ENCODE data around the gene CX3CR1.
A peak's percentile ranks its signal among the peaks of the same experiment; 100 is the strongest.

Gene CX3CR1

DNA sequence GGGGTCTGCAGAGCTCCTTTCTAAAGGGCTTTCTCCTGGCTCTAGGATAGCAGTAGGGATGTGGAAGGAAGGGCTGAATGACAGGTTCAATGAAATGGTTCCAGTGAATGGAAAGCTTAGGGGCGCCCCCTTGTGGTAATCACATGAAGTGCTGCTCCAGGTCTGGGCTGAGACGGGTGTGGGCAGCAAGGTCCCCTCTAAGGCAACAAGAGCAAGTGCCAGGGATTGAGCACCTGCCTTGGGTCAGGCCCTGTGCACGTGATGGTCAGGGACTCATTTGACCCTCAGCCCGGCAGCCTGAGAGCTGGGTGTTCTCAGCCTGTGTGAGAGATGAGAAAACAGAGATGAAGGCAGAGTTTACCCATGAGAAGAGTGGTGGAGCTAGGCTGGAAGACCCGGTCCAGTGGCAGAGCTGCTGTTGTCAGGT is 12.1 kb upstream of the CX3CR1 start:
- peak; percentile 35 to 66 for DNase-seq

DNA sequence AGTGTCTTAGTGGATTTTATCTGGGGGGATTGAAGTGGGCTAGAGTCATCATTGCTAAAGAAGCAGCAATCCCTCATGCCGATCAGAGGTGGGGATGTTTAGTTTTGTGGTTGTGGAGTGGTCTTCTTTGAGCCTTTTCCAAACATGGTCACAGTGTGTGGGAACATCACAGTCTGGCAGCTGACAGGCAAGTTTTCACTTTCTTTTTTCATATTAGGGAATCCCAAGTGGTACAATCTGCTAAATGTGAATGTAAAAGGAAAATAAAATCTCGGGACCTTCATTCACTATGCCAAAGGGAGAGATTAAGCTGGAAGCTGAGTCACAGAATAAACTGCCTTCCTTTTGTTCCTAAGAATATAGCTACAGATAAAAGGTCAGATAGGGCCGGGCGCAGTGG is 10.4 kb upstream of the CX3CR1 start:
- DNase-seq, result no peak

DNA sequence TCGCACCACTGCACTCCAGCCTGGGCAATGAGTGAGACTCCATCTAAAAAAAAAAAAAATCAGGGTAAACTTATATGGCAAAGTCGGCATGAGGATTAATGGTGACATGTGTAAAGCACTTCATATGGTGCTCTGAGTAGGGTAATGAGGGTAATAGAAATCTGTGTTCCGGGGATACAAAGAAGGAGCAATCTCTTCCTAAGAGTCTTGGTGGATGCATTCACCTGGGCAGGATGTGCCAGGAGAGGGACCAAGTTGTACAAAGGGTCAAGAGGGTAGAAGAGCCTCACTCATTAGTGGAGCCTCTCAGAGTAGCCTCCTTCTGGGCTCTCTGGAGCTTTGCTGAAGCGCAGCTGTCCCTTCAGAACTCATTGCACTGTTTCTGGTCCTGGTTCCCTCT is 9.3 kb upstream of the CX3CR1 start:
- no peak for DNase-seq

DNA sequence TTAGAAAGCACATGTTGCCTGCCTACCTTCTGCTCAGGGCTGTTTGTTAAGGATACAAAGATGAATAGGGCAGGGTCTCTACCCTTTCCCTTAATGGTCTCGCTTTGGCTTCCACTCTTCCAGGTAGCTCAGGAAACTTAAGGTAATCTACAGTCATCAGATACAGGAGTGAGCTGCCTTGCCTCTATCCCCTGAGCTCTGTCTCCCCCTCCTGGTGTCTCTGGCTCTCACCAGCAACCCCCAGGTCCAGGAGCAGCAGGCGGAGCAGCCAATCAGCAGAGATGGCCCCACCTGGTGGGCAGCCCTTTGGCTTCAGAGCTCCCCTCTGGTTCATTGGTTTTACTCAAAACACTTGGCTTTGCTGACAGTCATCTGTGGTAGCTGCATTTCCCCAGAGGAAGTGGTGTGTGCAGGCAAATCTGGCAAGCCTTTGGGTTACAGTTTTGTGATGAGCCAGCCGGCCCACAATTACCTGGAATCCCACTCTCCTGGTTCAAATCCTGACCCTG is 8.5 kb upstream of the CX3CR1 start:
- peak; percentile 78 to 91 for DNase-seq

DNA sequence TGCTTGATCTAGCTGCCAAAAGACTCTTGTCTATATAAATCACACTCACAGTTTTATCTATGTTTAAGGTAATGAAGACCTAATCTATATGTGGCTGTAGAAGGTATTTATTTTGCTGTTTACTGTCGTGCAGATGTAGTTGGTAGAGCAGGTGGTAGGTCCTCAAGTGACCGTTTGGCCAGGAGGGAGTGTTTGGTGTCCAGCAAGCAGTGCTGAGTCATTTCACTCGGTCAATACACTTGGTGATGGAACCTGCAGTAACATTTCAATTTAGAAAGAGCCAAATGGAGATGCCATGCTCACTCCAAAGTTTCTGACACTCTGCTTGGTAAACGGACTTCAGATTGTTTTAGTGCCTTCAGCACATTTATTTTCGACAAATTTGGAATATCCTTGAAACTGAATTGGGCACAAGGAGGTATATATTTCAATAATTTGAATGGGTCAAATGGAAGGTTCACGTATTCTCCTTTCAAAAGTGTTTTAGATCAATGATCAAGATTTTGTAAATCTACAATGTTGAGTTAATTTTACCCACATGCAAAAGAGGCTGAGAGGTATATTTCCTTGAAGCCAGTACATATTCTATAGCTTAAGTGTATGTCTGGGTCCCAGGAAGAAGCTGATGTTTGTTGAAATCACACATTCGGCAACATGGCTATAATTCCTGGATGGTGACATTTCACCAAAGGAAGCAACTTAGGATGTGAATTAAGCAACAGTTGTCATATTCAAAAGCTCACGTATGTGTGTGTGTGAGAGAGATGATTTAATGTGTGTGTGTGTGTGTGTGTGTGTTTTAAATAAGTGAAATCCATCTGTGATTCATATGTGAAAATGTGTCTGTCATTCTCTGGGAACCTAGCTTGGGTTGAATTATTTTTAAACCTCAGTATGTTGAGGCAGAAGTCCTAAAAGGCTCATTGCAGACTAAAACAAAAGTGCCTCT is 7.7 kb upstream of the CX3CR1 start:
- no peak for DNase-seq

GRCh38 chr3:39286771-39287170 is 6.9 kb upstream of the CX3CR1 start:
- DNase-seq, result no peak

- DNase-seq, result no peak
Measured at GRCh38 chr3:39285332-39285731, 5.5 kb upstream of the CX3CR1 start.

DNA sequence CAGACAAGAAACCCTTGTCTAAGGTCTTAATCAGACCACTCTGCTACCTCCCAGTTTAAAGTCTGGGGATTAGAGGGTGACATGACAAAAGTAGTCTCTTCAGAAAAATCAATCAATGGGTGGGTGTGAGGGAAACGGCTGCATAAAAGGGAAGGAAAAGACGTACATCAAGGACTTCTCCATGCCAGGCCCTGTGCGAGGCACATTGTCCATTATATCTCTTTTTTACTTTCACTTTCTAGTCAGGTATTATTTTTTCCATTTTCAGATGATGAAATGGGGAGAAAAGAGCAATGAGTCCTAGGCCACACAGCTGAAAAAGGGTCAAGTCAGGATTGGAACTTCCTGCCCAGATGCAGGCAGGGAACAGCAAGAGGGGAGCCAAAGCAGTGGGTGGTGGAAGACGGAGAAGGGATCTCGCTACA is 4.6 kb upstream of the CX3CR1 start:
- no peak for DNase-seq

- DNase-seq, result no peak
Measured at GRCh38 chr3:39282057-39282456, 2.2 kb upstream of the CX3CR1 start.

- no peak for DNase-seq
Measured at GRCh38 chr3:39281533-39281932, 1.7 kb upstream of the CX3CR1 start.

GRCh38 chr3:39280571-39280970 is 735 bp upstream of the CX3CR1 start:
- no peak for DNase-seq

DNA sequence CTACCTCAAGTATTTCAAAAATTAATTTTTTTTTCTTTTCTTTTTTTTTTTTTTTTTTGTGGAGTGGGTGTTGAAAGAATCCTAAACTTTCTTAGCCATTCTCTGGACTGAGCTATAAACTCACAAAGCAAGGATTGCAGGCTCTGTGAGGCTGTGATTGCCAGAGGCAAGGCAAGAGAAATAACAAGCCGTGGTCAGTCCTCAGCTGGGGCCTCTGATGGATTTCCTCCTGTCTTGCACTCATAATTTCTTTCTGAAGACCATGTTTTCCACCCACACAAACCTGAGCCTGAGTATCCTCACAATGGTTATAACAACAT is 1.3 kb downstream of the CX3CR1 start:
- DNase-seq, result no peak

DNA sequence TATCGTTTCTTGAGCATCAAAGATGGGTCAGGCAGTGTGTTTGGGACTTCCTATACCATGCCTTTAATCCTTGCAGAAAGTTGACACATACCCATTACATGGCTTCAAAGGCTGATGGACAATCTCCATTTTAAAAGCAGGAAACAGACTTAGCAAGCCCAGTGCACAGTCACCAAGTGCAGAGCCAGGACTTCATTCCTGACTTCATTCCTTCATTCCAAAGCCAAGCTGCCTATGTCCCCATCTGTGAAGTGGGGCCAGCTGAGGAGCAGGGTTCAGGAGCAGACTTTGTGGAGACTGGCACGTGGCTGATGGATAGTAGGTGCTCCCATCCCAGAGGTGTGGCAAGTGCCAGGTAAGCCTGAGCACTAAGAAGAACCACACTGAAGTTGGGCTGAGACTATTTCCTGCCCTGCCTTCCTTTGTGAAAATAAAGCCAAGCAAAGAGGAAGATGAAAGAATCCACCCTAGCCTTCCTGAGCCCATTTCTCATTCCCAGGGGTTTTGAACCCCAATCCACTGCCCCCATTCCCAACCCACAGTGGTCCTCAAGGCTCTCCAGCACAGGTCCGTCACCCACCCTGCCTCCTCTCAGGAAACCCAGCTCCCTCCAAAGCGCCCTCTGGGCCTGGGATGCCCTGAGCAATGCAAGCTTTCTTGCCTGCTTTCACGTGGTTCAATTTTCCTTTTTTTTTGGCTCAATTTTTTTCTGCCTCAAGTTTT is 1.8 kb downstream of the CX3CR1 start:
- no peak for DNase-seq

DNA sequence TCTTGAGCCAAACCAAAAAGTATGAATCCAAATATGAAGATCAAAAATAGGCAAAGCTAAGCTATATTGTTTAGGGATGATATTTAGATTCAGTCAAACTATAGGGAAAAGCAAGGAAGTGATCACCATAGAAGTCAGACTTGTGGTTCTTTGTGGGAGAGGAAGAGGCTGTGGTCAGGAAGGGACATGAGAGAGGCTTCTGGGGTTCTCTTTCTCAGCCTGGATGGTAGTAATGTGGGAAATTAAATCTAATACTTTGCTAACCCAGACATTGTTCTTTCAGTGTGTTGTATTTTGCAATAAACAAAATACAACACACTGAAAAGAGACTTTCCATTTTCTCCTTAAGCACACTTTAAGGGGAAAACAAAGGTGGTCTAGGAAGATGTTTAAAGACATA is 3.1 kb downstream of the CX3CR1 start:
- DNase-seq, result no peak

GRCh38 chr3:39275963-39276593 is 3.8 kb downstream of the CX3CR1 start:
- no peak for DNase-seq

DNA sequence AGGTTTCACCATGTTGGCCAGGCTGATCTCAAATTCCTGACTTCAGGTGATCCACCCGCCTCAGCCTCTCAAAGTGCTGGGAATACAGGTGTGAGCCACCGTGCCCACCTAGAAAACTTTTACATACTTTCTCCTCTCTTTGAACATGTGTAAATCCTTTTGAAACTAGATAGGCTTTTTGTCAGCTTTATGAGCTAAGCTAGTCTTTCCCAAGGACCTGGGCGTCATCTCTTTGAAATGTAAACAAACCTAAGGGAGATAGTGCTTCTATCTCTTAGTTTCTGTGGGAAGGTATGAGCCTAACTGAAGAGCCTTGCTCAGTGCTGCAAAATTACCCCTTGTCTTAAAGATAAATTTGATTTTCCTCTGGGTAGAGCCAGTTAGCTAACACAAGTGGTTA is 4.8 kb downstream of the CX3CR1 start:
- no peak for DNase-seq

DNA sequence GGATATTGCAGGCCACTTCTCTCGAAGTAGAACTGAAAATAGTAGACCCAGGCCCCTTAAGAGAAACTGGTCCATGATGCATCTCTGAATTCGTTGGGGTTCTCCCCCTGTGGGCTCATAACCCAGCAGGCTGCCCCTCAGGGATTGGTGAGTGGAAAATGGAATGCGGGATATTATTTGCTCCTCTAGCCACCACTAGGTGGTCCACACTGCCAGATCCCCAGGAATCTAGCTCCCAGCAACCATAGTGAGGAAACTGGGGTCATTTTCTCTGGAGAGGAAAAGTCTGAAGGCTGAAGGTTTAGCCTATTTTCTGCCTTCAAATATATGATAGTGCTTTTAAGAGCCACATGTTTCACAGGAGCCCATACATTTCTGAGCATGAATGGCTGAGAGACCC is 6.7 kb downstream of the CX3CR1 start:
- no peak for DNase-seq

- no peak for DNase-seq
Measured at GRCh38 chr3:39272191-39272590, 7.6 kb downstream of the CX3CR1 start.

DNA sequence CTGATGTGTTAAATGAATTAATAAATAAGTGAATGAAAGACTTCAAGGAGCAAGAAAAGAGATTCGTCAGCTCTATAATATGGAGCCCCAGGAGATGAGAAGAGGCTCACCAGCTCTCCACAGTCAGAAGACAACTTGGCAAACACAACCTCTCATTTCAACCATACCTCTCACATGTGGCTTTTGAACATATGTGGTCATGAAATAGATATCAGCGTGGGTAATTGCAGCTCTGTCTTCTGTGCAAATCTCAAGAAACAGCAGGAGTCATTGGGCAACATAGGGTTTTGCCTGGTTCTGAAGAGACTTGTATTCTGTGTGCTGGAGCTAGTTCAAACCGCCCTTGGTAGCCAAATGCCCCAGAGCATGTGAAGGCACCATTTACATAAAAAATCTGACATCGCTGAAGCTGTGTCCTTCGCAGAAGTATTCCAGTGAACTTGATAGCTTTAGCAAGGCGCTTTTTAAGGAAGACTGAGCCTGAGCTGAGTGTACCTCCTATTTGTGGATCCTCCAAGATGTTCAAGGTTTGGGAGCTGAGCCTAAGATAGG is 8.4 kb downstream of the CX3CR1 start:
- no peak for DNase-seq

- no peak for DNase-seq
Measured at GRCh38 chr3:39269528-39269927, 10.3 kb downstream of the CX3CR1 start.

DNA sequence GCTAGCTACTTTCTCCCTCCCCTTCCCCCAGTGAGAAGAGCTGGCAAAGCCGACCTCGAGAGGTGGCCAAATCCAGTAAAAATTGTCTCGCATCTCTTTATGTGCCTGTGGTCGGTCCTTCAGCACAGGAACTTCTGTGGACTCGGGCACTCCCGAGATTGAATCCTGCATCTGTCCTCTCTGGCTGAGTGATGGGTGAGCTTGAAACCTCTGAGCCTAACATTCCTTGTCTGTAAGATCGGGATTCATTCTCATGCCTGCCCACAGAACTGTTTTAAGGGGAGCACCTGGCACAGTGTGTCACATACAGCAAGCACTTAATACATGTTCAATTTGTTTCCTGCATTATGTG is 11.3 kb downstream of the CX3CR1 start:
- no peak for DNase-seq

GRCh38 chr3:39267631-39268548 is 11.9 kb downstream of the CX3CR1 start:
- DNase-seq, result no peak
